Midbrain (tissue), 1 donor: ENCODE measurements around the gene GLT6D1.

ENCODE experiments used
- DNase-seq: peaks from one replicate; lab custom pipeline; 2025; lab: John Stamatoyannopoulos, UW

The GLT6D1 gene

GRCh38 chr9:135622415-135623020 lies 16.8 kb downstream of the GLT6D1 start:
- no peak for DNase-seq

DNA sequence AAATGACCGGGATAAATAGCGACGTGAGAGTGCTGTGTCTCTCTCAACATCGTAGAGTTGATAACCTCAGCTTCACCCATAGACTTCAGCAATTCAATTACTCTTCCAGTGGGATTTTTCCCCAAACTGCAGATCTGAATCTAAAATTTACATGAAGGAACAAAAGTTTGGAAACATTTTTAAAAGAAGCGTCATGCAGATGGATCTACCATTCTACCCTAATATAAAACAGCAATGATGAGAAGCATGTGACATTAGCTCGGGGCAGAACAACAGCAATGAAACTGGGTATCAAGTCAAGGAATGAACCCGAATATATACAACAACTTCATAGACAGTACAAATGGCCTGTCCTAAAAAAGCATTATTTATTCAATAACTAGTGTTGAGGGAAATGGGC lies 18.8 kb downstream of the GLT6D1 start:
- DNase-seq, result no peak

DNA sequence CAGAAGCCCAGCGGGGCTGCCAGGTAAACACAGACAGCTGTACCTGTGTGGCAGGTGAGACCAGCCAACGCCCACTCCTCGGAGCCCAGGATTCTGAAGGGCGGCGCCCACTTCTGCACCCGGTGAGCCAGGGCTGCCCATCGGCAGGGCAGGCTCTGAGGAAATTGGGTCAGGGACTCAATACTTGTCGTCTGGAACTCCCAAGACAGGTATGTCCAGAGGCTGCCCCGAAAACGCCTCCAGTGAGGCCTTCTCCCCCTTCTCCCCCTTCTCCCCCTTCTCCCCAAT lies 19.8 kb downstream of the GLT6D1 start:
- no peak for DNase-seq

GRCh38 chr9:135618866-135619598 lies 20.3 kb downstream of the GLT6D1 start:
- no peak for DNase-seq

- DNase-seq, result no peak
Measured at GRCh38 chr9:135617991-135618411, 21.3 kb downstream of the GLT6D1 start.

- no peak for DNase-seq
Measured at GRCh38 chr9:135617538-135617900, 21.8 kb downstream of the GLT6D1 start.

GRCh38 chr9:135616619-135617537 lies 22.5 kb downstream of the GLT6D1 start:
- no peak for DNase-seq

DNA sequence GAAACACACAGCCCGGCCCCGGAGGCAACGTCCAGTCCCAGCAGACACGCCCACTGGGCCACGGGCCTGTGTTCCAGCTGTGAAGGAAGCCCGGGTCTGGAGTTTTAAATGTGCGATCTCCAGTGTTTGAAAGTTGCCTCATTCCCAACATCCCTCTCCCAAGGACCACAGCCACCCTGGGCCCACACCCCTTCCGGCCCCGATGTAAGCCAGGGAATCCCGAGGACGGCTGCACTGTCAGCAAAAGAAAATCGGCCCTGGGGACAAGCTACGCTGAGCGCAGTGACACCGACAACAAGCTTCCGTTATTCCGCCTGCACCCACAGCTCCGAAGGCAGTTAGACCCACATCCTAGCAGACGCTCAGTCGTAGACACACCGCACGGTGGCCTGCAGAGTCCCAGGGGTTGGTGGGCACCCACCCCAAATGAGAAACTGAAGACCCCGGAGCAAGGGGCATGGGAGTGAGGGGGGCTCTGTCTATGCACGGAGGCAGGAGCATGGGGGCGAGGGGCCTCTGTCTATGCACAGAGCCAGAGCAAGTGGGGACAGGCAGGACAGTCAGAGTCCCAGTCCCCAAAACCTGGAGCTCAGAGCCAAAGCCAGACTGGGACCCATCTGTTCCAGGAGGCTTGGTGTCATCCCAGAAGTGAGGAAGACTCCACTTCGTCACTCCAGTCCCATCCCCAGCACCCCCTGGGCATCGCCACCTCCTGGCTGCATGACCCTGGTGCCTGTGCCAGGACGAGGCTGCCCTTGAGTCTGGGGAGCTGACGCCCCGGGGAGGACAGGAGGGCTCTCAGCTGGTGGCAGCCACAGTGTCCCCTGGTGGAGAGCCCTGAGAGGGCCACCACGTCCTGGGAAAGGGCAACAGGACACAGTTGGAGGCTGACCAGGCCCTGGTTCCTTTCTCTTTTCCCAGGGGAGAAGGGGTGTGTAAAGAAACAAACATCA lies 23.4 kb downstream of the GLT6D1 start:
- no peak for DNase-seq

- no peak for DNase-seq
Measured at GRCh38 chr9:135614821-135615665, 24.3 kb downstream of the GLT6D1 start.

DNA sequence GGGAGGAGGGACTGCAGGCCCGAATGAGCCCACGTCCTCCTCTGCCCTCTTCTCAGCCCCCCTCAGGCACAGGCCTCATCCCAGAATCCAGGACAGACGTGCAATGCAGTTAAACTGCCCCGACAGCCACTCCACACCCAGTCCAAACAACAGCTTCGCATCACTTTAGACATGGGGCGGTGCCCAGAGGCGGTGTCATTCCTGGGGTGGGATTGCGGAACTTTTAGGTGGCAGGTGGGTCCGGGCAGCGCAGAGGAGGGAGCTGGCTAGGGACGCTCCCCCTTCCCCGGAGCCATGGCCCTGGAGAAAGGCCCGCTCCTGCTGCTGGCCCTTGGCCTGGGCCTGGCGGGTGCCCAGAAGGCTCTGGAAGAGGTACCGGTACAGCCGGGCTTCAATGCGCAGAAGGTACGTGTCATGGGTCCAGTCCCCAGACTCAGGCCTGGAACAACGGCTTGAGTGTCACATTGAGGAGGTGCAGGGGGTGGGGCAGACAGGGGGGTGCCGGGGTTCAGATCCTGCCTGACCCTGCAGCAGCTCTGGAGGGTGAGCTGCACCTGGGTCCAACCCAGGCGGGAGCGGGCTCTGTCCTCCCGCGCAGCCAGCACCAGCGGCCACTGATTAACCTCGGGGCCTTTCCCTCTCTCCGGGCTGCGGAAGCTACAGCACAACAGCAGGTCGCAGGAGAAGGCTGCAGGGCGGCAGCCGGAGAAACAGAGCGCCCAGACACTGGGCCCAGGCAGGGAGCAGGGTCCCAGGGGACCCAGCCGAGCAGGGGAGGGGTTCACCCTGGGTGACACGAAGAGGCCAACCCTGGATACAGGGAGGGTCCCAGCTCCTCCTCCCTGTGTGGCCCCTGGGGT lies 25.2 kb downstream of the GLT6D1 start:
- no peak for DNase-seq

DNA sequence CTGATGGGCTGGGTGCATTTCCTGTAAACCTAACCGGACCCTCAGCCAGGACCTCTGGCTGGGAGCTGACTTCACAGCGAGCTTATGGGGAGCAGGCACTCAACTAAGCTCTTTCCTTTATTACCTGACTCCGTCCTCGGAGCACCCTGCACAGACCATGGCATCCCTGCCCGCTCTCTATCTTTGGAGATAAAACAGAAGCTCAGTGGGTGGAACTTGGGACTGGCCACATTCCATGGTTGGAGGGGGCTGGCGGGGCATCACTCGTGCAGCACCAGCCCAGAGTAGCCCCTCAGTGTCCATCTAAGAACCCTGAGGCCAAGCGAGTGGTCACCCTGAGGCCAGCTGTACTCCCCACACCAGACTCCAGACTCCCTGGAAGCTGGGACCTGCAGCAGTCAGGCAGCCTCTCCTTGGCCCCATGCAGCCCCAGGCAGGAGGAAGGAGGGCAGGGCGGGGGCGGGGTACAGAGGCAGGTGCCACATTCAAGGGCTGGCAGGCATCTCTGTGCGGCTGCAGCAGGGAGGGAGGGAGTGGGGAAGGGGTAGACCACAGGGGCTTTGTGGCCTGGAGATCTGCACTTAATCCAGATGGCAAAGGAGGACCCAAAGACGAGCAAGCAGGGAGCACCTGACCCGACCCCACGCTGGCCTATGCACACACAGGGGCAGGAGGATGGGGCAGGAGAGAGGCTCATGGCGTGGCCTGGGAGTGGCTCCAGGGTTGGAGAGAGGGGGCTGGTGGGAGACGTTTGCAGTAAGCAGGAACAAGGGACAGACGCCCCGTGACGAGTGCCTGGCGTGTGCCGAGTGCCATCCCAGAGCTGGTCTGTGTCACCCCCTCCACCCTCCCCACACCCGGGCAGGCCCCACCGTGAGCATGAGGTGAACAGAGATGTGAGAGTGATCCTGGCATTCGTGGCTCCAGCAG lies 26.1 kb downstream of the GLT6D1 start:
- DNase-seq, result no peak

DNA sequence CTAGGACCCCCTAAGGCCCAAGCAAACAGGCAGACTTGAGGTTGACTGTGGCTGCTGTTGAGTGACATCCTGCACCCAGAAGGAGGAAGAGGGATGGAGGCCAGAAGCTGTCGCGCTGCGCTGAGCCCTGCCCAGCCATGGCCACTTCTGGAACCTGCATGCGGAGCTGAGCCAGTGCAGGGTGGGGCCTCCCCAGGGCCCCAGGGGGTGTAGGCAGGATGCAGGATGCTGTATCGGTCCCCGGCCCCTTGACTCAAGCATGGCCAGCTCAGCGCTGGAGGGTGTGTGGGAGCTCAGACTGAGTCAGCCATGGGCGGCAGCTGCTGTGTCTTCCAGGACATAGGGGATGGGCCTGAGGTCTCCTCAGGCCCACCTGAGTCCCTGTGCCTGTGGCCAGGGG lies 26.9 kb downstream of the GLT6D1 start:
- DNase-seq, result no peak

- no peak for DNase-seq
Measured at GRCh38 chr9:135611875-135612209, 27.5 kb downstream of the GLT6D1 start.

GRCh38 chr9:135611142-135611874 lies 28.0 kb downstream of the GLT6D1 start:
- no peak for DNase-seq

GRCh38 chr9:135610290-135611141 lies 28.8 kb downstream of the GLT6D1 start:
- no peak for DNase-seq

- no peak for DNase-seq
Measured at GRCh38 chr9:135609366-135609955, 29.9 kb downstream of the GLT6D1 start.

DNA sequence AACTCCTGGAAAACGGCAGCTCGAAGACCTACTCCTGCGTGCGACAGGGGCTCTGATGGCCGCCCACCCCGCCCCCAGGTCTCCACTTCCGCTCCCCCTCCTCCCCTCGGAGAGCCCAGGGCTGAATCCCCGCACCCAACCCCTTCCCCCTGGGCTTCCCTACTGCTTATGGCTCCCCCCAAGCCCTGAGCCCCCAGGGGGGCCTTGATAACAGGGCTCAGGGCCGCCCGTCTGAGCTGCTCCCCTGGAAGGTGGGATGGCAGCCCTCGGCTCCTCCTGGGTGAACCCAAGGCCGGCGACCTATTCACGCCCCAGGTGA lies 30.4 kb downstream of the GLT6D1 start:
- no peak for DNase-seq
